AG04450 (cell line): ENCODE measurements around the gene ZCCHC24. TPM values are rescaled to one million over a fixed set of nuclear protein-coding genes. Genes with fewer than 3 reads are reported as not detected.

Experiments used
- CTCF ChIA-PET: fragments of 300-600, 350-600 bp; formaldehyde crosslinking; extraction: SDS; loops from one replicate; lab custom pipeline; 2022; ENCODE audit warnings: antibody characterized with exemption, inconsistent platforms; lab: Charles Lee
- POLR2A ChIA-PET: fragments of 350-600 bp; formaldehyde crosslinking; extraction: SDS; loops from one replicate; lab custom pipeline; 2021; ENCODE audit warnings: antibody characterized with exemption, inconsistent platforms; lab: Yijun Ruan, JAX
- DNase-seq: peaks from one replicate; pipeline ENCODE4 v3.0.0-alpha.2; 2011; ENCODE audit warnings: low read depth, low spot score
- H3K27ac ChIP-seq: one replicate; pipeline ENCODE4 v1.5.1; 2012; ENCODE audit warnings: low read depth, low read length, control low read depth
- H3K27me3 ChIP-seq: one replicate; pipeline ENCODE4 v1.6.0; 2012; ENCODE audit warnings: low read length; ENCODE audit not compliant: control insufficient read depth, insufficient read depth
- H3K4me3 ChIP-seq: 2 replicates; pipeline ENCODE4 v1.5.1; 2011; ENCODE audit warnings: mild to moderate bottlenecking, low read depth, low read length, control low read depth
- H3K9me3 ChIP-seq: 2 replicates; pipeline ENCODE4 v1.5.1; 2012; ENCODE audit warnings: low read length; ENCODE audit not compliant: control insufficient read depth, insufficient read depth
- CTCF ChIP-seq: IDR thresholded peaks from 2 replicates; pipeline ENCODE4 v1.5.1; 2011; ENCODE audit warnings: low read depth, low read length, control low read depth, inconsistent platforms
- polyA plus RNA-seq: library from polyadenylated mRNA; depleted of rRNA; stranded (reverse); fragments of >200 nt; gene quantifications from 2 replicates; pipeline ENCODE4 v1.2.3, GENCODE V29; 2011

The ZCCHC24 gene
- polyA plus RNA-seq, 1 experiment = 37.4 TPM

GRCh38 chr10:79475119-79475653 is 29.8 kb upstream of the ZCCHC24 start:
- CTCF ChIA-PET = interaction anchor here (1.1 to 3.0 kb wide), 3 partner anchors 7 to 13 kb away, joined by 3 to 19 read pairs (median 16); no protein-coding TSS in a partner anchor
- no peak overlapping the region for H3K4me3 ChIP-seq
- no peak for DNase-seq
- H3K27ac ChIP-seq = no peak overlapping the region
- H3K9me3 ChIP-seq = no peaks in the 10 kb centered on the region
- POLR2A ChIA-PET = interaction anchor here (0.9 kb wide), 1 partner anchor 13 kb away, joined by 4 read pairs; no protein-coding TSS in a partner anchor
- H3K27me3 ChIP-seq = no peaks in the 10 kb centered on the region
- TF ChIP-seq CTCF = no peak

GRCh38 chr10:79473496-79474095 is 28.2 kb upstream of the ZCCHC24 start:
- CTCF ChIA-PET = interaction anchor here (0.6 to 1.9 kb wide), 2 partner anchors 17 to 99 kb away, joined by 3 to 5 read pairs; no protein-coding TSS in a partner anchor
- no peaks in the 10 kb centered on the region for H3K9me3 ChIP-seq
- POLR2A ChIA-PET = no interaction called here
- no peak overlapping the region for H3K27ac ChIP-seq
- no peaks in the 10 kb centered on the region for H3K27me3 ChIP-seq
- no peak for TF ChIP-seq CTCF
- no peak for DNase-seq
- H3K4me3 ChIP-seq = no peak overlapping the region

GRCh38 chr10:79472951-79473350 is 27.5 kb upstream of the ZCCHC24 start:
- Histone ChIP-seq H3K27me3 (no peaks in the 10 kb centered on the region), H3K9me3 (no peaks in the 10 kb centered on the region), H3K4me3 (no peak overlapping the region), H3K27ac (no peak overlapping the region)
- ChIA-PET CTCF (interaction anchor here (1.7 to 1.9 kb wide), 2 partner anchors 98 to 99 kb away, joined by 5 read pairs; no protein-coding TSS in a partner anchor), POLR2A (no interaction called here)
- no peak for TF ChIP-seq CTCF
- DNase-seq = no peak

- Histone ChIP-seq H3K27me3 (no peaks in the 10 kb centered on the region), H3K4me3 (no peak overlapping the region), H3K27ac (no peak overlapping the region), H3K9me3 (no peaks in the 10 kb centered on the region)
- POLR2A ChIA-PET = no interaction called here
- CTCF ChIA-PET = interaction anchor here (0.8 to 1.7 kb wide), 2 partner anchors 16 to 99 kb away, joined by 3 to 5 read pairs; no protein-coding TSS in a partner anchor
- DNase-seq = no peak
- no peak for TF ChIP-seq CTCF
These were observed 27.0 kb upstream of the ZCCHC24 start for GRCh38 chr10:79472449-79472848.

- Histone ChIP-seq H3K27me3 (no peaks in the 10 kb centered on the region), H3K4me3 (no peak overlapping the region), H3K27ac (no peak overlapping the region), H3K9me3 (no peaks in the 10 kb centered on the region)
- no peak for DNase-seq
- CTCF ChIA-PET = interaction anchor here (0.8 to 1.7 kb wide), 2 partner anchors 16 to 98 kb away, joined by 3 to 5 read pairs; no protein-coding TSS in a partner anchor
- POLR2A ChIA-PET = no interaction called here
- no peak for TF ChIP-seq CTCF
These were observed 26.4 kb upstream of the ZCCHC24 start for GRCh38 chr10:79471776-79472175.
